Hematopoietic multipotent progenitor cell treated with erythropoietin and hydrocortisone succinate and interleukin-3 and kit ligand, for 8 days (in vitro differentiated cells): Measurements from ENCODE around the gene DAB2IP.

Experiments
- DNase-seq: peaks from one replicate; pipeline ENCODE4 v3.0.0-alpha.2; 2015

DAB2IP gene

GRCh38 chr9:121645853-121646807, 5.3 kb upstream of the DAB2IP start:
- no peak for DNase-seq

- peak; percentile 94 for DNase-seq
Observed at GRCh38 chr9:121646992-121647391, 4.4 kb upstream of the DAB2IP start.

GRCh38 chr9:121648172-121648571, 3.3 kb upstream of the DAB2IP start:
- no peak for DNase-seq

GRCh38 chr9:121648799-121649198, 2.6 kb upstream of the DAB2IP start:
- no peak for DNase-seq

GRCh38 chr9:121649476-121650216, 1.8 kb upstream of the DAB2IP start:
- peak; percentile 5 for DNase-seq

- no peak for DNase-seq
Observed at GRCh38 chr9:121650217-121651007, 1.0 kb upstream of the DAB2IP start.

GRCh38 chr9:121651008-121651294, 483 bp upstream of the DAB2IP start:
- no peak for DNase-seq

GRCh38 chr9:121652021-121652837, 795 bp downstream of the DAB2IP start:
- no peak for DNase-seq

GRCh38 chr9:121652838-121653231, 1.4 kb downstream of the DAB2IP start:
- DNase-seq = no peak

- DNase-seq = no peak
Observed at GRCh38 chr9:121654499-121655140, 3.2 kb downstream of the DAB2IP start.

- DNase-seq = no peak
Observed at GRCh38 chr9:121655231-121655755, 3.9 kb downstream of the DAB2IP start.

- DNase-seq = no peak
Observed at GRCh38 chr9:121656941-121657470, 5.6 kb downstream of the DAB2IP start.

GRCh38 chr9:121658166-121658565, 6.7 kb downstream of the DAB2IP start:
- DNase-seq = no peak

GRCh38 chr9:121658591-121658990, 7.2 kb downstream of the DAB2IP start:
- DNase-seq = no peak

GRCh38 chr9:121660367-121660766, 8.9 kb downstream of the DAB2IP start:
- DNase-seq = no peak

GRCh38 chr9:121660876-121661275, 9.4 kb downstream of the DAB2IP start:
- DNase-seq = no peak

GRCh38 chr9:121661328-121661727, 9.9 kb downstream of the DAB2IP start:
- no peak for DNase-seq

GRCh38 chr9:121662359-121662758, 10.9 kb downstream of the DAB2IP start:
- DNase-seq = no peak

GRCh38 chr9:121662891-121663580, 11.6 kb downstream of the DAB2IP start:
- DNase-seq = no peak

- DNase-seq = no peak
Observed at GRCh38 chr9:121663591-121663990, 12.2 kb downstream of the DAB2IP start.

- DNase-seq = no peak
Observed at GRCh38 chr9:121666294-121666693, 14.9 kb downstream of the DAB2IP start.
